ENCODE measurements around the gene TTLL11.

DNA sequence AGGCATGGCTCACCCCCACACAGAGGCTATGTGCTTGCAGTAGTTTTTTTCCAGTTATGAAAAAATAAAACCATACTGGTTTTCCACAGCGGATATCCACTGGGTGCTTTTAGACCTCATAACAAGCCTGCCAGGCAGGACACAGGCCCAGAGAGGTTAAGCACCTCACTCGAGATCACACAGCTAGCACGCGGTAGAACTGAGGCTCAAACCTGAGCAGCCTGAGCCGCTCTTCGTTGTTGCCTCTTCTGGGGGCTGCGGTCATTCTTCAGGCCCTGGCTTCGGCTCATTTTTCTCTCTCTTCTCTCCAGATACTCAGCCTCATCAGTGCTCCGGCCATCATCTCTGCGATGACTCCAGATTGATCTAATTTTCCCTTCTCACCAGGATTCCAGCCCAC, 196.0 kb downstream of the TTLL11 start:
- TF ChIP-seq, protein P1, sequence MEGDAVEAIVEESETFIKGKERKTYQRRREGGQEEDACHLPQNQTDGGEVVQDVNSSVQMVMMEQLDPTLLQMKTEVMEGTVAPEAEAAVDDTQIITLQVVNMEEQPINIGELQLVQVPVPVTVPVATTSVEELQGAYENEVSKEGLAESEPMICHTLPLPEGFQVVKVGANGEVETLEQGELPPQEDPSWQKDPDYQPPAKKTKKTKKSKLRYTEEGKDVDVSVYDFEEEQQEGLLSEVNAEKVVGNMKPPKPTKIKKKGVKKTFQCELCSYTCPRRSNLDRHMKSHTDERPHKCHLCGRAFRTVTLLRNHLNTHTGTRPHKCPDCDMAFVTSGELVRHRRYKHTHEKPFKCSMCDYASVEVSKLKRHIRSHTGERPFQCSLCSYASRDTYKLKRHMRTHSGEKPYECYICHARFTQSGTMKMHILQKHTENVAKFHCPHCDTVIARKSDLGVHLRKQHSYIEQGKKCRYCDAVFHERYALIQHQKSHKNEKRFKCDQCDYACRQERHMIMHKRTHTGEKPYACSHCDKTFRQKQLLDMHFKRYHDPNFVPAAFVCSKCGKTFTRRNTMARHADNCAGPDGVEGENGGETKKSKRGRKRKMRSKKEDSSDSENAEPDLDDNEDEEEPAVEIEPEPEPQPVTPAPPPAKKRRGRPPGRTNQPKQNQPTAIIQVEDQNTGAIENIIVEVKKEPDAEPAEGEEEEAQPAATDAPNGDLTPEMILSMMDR (conservative IDR thresholded peaks at IDR 0.05) = no peak
- no peak for TF ChIP-seq EZH2 (IDR thresholded peaks at IDR 0.05; ENCODE audit: low read depth)

All from PC-9 (cell line).